Inferior parietal cortex (tissue), 1 donor: ENCODE data around the gene ANAPC2.

Experiments
- DNase-seq: peaks from one replicate; pipeline ENCODE4 v3.0.0-alpha.2; 2016; ENCODE audit errors: extremely low spot score

ANAPC2 gene

DNA sequence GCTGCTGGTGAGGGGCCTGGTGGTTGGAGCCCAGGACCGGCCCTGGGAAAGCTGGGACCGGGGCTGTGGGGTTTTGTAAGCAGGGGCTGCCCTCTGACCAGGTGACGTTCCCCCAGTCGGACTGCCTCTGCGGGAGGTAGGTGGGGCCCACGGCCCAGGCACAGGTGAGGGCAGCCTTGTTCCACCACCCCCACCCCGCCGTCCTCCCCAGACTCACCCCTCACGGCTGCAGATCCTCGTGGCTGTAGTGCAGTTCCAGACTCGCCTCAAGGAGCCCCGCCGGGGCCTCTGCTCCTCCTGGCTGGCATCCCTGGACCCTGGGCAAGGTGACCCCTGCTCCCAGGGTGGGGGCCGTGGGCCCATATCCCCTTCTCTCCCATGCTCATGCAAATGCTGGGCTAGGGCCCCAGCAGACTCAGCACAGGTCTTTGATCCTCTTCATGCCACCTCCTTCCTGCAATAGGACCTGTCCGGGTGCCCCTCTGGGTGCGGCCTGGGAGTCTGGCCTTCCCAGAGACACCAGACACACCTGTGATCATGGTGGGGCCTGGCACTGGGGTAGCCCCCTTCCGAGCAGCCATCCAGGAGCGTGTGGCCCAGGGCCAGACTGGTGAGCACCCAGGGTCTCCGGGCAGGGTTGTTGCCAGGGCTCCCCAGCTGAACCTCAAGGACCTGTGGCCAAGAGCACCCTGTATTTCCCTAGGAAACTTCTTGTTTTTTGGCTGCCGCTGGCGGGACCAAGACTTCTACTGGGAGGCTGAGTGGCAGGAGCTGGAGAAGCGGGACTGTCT is 27.0 kb upstream of the ANAPC2 start:
- no peak for DNase-seq

DNA sequence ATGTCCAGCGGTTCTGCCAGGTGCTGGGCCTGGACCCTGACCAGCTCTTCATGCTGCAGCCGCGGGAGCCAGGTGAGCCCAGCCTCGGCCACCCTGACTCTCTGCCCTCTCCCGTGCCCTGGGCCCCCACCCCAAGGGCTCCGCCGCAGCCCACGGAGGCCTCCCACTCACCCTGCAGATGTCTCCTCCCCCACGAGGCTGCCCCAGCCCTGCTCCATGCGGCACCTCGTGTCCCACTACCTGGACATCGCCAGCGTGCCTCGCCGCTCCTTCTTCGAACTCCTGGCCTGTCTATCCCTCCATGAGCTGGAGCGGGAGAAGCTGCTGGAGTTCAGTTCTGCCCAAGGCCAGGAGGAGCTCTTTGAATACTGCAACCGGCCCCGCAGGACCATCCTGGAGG is 26.3 kb upstream of the ANAPC2 start:
- no peak for DNase-seq

DNA sequence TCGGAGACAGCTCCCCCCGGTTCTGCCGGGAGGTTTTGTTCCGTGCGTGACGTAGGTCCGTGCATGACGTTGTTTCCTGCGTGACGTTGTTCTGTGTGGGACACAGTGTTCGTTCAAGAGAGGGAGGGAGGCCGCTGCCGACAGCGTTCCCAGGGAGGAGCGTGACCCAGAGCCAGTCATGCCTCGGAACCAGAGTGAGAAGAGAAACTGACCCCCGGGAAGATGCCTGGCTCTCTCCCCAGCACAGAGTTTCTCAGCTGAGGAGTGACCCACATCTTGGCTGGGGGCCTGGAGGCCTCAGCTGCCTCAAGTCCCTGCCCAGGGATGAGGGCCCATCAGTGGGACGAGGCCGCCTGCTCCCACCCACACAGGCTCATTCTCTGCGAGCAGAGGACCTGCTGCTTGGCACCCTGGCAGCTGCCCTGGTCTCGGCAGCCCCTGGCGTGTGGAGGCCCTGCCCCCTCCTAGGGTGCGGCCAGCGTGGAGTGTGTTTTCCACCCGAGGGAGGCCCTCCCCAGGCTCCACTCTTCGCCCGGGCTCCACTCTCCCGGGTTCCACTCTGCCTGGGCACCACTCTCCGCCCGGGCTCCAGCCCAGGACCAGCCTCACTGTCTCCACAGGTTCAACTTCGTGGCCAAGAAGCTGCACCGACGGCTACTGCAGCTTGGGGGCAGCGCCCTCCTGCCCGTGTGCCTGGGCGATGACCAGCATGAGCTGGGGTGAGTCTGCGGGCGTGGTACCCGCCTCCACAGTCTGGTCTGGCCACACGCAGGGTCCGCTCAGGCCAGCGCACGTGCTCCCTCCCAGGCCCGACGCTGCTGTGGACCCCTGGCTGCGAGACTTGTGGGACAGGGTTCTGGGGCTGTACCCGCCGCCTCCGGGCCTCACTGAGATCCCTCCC is 25.1 kb upstream of the ANAPC2 start:
- DNase-seq = no peak

DNA sequence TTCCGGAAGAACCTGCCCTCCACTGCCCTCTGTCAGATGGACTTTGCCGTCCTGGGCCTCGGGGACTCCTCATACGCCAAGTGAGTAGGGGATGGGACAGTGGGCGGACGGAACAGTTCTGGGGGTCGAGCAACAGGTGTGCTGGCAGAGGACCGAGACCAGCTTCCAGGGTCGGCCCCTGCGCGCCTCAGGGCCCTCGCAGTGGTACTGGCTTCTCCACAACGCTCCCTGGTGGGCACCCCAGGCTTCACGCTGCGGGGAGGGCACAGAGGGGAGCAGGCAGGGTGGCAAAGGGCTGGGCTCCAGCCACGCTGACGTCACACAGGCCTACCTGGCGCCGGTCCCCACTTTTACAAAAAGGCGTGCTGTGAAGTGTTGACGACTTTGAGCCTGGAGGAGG is 24.2 kb upstream of the ANAPC2 start:
- DNase-seq = no peak

DNA sequence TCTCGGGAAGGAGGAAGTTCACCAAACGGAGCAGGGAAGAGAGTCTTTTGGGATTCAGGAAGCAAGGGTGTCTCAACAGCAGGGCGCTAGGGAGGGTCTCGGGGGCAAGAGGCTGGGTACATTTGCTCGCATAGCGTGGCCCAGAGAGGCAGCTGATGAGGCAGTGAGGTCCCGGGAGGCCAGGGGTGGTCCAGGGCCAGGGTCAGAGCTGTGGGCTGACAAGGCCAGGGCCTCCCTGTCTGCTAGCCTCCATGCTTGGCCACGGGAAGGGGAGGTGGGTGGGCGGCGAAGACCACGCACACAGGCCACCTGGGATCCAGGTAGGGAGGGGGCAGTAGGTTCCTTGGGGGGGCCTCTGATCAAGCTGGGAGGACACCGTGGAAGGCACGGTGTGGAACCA is 23.2 kb upstream of the ANAPC2 start:
- no peak for DNase-seq

DNA sequence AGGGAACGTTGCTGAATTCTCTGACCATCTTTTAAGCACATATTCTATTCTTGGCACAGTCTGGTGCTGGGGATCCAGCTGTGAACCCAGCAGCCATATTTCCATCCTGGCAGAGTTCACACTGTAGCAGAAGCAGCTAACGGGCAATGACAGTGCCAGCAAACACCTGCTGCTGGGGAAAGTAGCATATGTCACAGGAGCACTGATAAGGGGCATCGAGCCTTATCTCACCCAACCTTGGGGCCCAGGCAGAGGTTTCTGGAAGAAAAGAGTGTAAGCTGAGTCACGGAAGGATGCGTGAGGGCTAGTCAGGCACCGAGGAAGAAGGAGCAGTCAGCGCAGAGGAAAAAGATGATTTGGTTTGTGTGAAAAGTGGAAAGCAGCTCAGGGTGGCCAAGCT is 18.2 kb upstream of the ANAPC2 start:
- no peak for DNase-seq

DNA sequence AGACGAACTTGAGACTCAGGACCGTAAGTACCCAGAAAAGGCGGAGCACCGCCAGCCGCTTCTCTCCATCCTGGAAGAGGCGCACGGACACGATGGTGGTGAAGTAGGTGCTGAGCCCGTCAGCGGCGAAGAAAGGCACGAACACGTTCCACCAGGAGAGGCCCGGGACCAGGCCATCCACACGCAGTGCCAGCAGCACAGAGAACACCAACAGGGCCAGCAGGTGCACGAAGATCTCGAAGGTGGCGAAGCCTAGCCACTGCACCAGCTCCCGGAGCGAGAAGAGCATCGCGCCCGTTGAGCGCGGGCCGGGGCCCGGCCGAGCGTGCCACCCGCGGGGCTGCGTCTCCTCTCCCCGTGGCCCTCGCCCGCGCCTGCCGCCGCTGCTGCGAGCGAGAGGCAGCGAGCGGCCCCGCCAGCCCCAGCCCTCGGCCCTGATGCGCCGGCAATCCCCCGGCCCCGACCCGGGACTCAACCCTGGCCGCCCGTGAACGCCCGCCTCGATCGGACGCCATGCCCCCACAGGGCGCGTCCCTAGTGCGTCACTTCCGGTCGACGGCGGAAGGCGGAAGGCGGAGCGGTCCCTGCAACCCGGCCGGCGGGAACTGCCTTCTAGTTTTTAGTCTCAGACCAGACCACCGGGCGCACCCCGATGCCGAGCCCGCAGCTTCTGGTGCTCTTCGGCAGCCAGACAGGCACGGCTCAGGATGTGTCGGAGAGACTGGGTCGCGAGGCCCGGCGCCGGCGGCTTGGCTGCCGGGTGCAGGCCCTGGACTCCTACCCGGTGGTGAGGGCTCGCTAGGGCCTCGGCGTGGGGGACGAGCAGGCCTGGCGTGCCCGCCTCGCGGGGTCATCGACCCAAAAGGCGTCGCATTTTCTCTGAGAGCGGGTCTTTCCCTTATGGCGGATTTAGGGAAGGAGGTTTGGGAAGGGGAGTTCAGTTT is 17.0 kb upstream of the ANAPC2 start, which contains the start of the genes NDOR1 and TMEM203:
NDOR1 (plus strand) TSS at position 575 of the 944 bp plus-strand sequence; CDS start at position 653, 78 bp downstream.
TMEM203 (minus strand) TSS at position 523 of the 944 bp plus-strand sequence; CDS start at position 289, 234 bp downstream.
- peak; percentile 96 for DNase-seq

DNA sequence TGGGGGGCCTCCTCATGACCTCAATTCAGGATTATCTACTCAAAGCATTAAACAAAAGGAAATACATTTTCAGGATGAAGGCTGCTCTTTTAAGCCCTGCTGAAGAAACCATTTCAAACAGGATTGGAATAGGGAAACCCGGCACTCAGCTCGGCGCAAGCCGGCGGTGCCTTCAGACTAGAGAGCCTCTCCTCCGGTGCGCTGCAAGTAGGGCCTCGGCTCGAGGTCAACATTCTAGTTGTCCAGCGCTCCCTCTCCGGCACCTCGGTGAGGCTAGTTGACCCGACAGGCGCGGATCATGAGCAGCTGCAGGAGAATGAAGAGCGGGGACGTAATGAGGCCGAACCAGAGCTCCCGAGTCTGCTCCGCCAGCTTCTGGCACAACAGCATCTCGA is 16.4 kb upstream of the ANAPC2 start:
- DNase-seq = no peak

DNA sequence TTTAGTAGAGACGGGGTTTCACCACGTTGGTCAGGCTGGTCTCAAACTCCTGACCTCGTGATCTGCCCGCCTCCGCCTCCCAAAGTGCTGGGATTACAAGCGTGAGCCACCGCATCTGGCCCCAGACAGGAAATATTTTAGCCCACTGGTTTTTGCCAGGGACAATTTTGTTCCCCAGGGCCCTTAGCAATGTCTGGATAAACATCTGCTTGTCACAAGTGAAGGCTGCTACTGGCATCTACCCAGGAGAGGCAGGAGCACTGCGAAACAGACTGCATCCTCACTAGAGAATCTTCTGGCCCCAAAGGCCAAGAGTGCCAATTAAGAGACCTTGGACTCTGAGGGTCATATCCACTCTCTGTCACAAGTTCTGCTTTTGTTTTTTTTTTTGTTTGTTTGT is 14.6 kb upstream of the ANAPC2 start:
- DNase-seq = no peak

DNA sequence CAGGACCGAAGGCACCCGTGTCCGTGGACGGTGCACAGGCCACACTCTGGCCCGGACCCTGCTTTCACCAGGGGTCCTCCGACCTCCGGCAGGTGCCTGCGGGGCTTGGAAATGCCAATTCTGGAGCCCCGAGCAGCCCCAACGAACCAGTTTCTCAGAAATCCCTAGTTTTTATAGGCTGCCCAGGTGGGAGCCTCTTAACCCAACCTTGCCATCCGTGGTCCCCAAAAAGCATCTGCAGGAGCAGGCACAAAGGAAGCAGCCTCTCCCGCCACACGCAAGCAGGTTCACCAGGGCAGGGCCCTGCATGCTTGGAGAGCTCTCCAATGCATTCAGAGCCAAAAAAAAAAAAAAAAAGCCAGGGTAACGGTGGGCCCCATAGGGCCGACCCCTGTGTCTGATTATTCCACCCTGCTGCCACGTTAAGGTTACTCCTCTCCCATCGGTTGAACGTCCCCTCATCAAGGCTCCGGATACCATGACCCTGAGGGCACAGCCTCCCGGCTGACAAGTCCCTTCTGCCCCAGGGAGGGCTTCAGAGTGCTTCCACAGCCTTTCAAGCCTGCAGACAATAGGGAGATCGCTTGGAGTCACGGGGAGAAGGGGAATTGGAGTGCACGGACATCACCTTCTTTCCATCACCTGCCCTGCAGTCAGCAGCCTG is 13.0 kb upstream of the ANAPC2 start:
- DNase-seq = no peak

DNA sequence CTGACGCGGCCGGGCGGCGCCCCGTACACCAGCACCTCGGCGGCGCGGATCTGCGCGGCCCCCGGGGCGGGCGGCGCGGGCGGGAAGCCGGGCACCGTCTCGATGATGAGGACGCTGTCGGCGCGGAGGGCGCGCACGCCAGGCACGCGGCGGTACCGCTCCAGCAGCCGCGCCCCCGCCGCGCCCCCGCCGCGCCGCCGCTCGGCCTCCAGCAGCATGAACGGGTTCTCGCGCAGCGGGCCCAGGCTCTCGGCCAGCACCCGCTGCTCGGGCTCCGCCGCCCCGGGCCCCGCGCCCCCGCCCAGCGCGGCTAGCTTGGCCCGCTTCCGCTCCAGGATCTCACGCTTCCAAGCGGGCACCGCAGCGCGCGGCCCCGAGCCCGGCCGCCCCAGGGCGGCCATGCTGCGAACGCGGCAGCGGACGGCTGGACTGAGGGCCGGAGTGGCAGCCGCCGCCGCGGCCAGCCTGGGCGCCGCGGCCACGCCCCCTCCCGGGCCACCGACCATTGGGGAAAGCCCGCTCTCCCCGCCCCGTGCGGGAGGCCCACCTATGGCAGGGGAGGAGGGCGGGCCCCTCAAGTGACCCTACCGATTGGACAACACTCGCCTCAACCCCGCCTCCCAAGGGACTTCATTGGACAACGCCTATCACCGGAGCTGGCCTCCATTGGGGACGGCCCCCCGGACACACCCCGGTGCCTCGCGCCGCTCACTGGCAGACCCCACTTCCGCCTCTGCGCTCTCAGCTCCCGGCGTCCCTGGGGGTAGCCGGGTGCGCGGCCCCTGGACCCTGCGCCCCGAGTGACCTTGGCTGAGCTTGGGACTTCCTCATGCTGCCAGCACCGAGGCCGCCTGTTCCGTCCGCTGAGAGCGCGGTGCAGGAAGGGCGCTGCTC is 12.2 kb upstream of the ANAPC2 start, which contains the start of gene TPRN:
TPRN (minus strand) TSS at position 431 of the 894 bp plus-strand sequence; CDS start at position 401, 30 bp downstream.
- peak; percentile 98 for DNase-seq

DNA sequence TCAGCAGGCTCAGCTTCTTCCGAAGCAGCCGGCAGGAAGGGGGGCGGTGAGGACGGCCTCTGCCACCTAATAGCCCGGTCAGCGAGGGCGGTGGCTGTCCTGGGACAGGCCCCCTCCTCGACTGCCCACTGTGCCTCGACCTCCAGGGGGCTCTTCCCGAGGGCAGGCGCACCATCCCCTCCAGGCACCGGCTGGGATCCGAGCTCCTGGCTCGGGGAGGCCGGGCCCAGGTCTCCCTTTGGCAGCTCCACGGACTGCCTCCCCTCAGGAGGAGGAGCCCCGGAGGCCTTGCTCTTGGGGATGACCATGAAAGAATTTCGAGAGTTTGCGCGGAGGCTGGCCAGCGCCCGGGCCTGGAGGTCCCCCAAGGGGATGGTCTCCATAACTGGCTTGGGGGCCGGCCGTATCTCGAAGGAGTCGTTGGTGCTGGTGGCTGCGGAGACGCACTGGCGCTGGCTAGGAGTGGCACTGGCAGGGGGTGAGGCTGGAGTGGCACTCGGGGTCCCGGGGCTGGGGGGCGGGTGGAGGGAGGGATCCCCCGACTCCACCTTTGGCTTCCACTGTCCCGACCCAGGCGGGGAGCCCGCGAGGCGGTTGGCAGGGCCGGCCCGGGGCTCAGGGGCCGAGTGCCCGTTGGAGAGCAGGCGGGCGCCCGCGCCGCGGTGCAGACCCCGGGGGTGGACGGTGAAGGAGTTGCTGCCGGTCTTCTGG is 11.2 kb upstream of the ANAPC2 start:
- DNase-seq = no peak

DNA sequence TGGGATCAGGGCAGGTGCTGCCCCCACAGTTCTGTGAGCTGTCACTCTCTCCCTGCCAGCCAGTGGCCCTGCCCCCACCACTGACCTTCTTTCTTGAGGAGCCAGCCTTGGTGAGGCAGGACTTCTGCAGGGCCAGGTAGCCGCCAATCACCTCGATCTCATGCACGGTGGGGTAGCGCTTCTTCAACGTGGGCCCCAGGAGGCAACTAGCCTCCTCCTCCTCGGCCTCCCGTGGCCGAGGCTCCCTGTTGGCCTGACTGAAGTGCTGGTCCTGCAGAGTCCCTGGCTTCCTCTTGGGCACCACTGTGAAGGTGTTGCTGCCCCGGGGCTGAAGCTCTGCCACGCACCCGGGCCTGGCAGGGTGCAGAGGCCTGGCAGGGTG is 10.5 kb upstream of the ANAPC2 start:
- DNase-seq = no peak

DNA sequence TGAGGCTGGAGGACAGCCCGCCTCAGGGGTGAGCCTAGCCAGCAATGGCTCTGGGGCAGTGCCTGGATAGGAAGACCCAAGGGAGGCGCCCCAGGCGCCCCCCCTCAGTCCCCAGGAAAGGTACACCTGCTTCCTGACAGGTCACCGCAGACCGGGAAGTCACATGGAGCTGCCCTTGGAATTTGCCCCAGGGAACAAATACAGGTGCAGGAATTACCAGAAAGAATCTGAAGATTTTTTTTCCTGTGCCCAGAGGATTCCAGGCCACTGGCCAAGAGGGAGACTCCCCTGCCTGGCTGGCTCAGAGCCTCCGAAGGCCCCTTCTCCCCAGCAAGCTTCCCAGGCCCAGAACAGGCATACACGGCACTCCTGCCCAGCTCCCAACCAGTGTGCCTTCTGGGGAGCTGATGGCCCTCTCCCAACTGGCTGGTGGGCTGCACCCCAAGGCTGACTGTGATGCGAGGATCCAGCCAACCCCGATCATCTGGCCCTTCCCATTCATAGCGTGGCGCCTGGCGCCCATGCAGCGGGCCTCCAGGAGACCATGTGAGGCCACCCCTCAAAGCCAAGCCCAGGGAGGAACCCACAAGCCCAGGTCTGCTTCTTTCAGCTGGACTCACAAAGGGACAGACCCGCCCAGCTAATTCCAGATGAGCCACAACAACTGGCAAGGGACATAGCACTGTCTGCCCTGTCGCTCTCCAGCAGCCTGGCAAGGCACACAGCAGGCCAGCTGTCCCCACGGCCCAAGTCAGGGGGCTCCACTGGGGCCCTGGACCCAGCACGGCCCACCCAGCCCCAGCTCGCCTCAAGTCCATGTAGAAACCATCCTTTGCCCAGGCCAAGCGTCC is 9.9 kb upstream of the ANAPC2 start:
- no peak for DNase-seq

DNA sequence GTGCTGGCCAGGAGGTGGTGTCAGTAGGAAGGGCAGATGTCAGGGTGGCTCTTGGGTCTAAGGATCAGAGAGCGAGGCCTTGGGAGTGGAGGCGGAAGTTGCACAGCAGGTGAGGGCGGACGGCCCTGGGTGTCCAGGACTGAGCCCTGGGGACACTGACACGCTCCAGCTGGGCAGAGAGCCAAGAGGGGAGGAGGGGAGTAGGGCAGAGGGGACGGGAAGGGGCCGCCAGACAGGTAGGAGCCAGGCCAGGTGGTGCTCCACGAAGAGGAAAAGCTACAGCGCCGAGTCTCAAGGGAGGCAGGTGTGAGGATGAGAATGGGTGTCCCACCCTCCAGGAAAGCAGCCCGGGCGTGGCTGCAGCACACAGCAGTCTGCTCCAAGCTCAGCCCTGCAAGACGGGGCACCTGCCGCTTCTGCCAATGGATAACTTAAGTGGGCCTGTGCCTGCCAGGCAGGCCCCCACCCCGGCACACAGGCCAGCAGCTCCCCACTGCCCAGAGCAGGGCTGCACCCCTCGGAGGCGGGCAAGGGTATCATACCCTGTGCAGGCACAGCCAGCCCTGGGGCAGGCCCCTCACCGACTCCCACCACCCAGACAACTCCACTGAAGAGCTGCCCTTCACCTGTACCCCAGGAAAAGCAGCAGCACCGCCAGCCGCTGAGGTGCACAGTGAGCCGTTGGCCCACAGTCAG is 7.3 kb upstream of the ANAPC2 start:
- DNase-seq = no peak

DNA sequence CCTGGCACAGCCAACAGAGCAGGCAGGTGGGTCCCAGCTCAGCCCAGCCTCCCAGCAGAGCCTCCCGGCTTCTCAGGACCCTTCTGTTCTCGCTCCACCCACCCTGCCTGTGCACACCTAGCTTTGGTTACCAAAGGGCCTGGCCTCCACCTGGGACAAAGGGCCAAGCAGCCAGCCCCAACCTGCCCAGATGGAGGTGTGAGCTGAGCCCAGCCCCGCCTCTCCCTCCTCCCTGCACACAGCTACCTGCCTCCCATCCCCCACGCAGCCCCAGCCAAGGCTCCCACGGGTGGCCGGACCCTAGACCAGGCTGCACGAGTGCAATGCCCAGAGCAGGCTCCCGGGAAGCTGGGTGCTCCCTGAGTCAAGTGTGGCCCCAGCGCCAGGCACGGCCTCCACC is 6.5 kb upstream of the ANAPC2 start:
- DNase-seq = no peak

DNA sequence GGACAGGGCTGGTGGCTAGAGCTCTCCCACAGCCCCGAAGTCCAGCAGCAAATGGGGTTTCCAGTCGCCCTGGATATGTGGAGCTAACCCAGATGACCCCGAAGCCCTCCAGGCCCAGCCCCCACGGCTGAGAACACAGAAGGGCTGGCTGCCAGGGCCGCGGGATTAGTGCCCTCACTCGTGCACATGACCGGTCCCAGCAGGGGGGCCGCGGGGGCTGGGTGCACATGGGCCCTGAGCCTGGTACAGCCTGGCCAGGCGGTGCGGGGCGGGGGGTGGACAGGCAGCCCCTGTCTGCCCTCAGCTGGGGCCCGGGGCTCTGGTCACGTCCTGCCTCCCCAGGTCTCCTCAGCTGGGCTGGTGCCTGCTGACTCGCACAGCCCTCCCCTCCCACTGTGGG is 6.0 kb upstream of the ANAPC2 start:
- DNase-seq = peak; percentile 72

DNA sequence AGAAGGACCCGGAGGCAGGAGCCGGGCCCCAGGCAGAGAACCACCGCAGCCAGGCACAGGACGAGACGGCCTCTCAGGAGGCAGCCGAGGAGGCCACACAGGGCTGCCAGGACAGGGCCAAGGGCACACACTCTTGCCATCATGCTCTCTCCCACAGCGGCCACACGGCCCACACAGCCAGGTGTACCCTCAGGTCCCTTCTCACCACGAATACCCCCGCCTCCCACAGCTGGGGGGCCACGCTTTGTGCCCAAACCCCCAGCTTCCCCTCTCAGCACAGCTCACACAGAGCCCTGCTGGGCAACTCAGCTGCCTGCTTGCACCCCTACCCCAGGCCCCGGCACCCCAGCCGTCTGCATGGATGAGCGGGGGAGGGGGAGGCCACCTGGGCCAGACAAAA is 5.4 kb upstream of the ANAPC2 start:
- DNase-seq = no peak
